IMR-90 (cell line): ENCODE measurements around the gene IBA57. TPM values are rescaled to one million over a fixed set of nuclear protein-coding genes. Genes with fewer than 3 reads are reported as not detected.

Experiments used
- ATAC-seq: fragments of 200-7000 bp; cut with Tn5 transposase; 2 replicates; pipeline ENCODE4 v1.9.1; 2020; ENCODE audit warnings: low read depth, mild to moderate bottlenecking, moderate library complexity
- BruUV-seq: library from RNA; stranded (reverse); fragments of 400-500 nt; replicated peaks from 2 replicates; lab custom pipeline; 2021; lab: Mats Ljungman, UMichigan
- CTCF ChIA-PET: fragments of 300-600 bp; formaldehyde crosslinking; extraction: SDS; loops from one replicate; lab custom pipeline; 2021; ENCODE audit warnings: antibody characterized with exemption; lab: Yijun Ruan, JAX
- POLR2A ChIA-PET: fragments of 300-600 bp; sonication (Branson Sonifier 250); formaldehyde crosslinking; loops from one replicate; lab custom pipeline; 2022; ENCODE audit warnings: antibody characterized with exemption; ENCODE audit not compliant: unreplicated experiment; lab: Charles Lee
- DNase-seq: peaks from one replicate; pipeline ENCODE4 v3.0.0; 2013
- H2AFZ ChIP-seq: replicated peaks from 2 replicates; pipeline ENCODE3; 2013; ENCODE audit warnings: low read length, mild to moderate bottlenecking; ENCODE audit not compliant: poor library complexity
- H2AK5ac ChIP-seq: 2 replicates; pipeline ENCODE4 v1.6.1; 2013; ENCODE audit warnings: low read depth, low read length, inconsistent platforms
- H2AK9ac ChIP-seq: replicated peaks from 2 replicates; pipeline ENCODE3; 2013; ENCODE audit warnings: mild to moderate bottlenecking, low read depth, low read length, moderate library complexity; ENCODE audit not compliant: poor library complexity
- H2BK120ac ChIP-seq: 2 replicates; pipeline ENCODE4 v1.6.1; 2013; ENCODE audit warnings: low read depth, low read length, inconsistent platforms
- H2BK15ac ChIP-seq: 3 replicates; pipeline ENCODE4 v1.6.1; 2013; ENCODE audit warnings: low read depth, low read length, inconsistent platforms
- H2BK20ac ChIP-seq: 2 replicates; pipeline ENCODE4 v1.6.1; 2013; ENCODE audit warnings: low read depth, mild to moderate bottlenecking, inconsistent platforms, low read length, moderate library complexity
- H2BK5ac ChIP-seq: 2 replicates; pipeline ENCODE4 v1.6.1; 2013; ENCODE audit warnings: mild to moderate bottlenecking, low read depth, low read length, inconsistent platforms; ENCODE audit not compliant: poor library complexity, severe bottlenecking
- H3K14ac ChIP-seq: replicated peaks from 2 replicates; pipeline ENCODE4 v1.6.1; 2013; ENCODE audit warnings: low read depth, low read length, inconsistent platforms
- H3K18ac ChIP-seq: 2 replicates; pipeline ENCODE4 v1.6.1; 2013; ENCODE audit warnings: low read depth, low read length, control low read depth
- H3K23ac ChIP-seq: 2 replicates; pipeline ENCODE4 v1.6.1; 2013; ENCODE audit warnings: low read depth, low read length, inconsistent platforms
- H3K27ac ChIP-seq: 2 replicates; pipeline ENCODE4 v1.5.1; 2013; ENCODE audit warnings: mild to moderate bottlenecking, control low read depth, low read length; ENCODE audit not compliant: insufficient read depth
- H3K27me3 ChIP-seq: 2 replicates; pipeline ENCODE4 v1.6.1; 2013; ENCODE audit warnings: low read length; ENCODE audit not compliant: control insufficient read depth, insufficient read depth
- H3K36me3 ChIP-seq: 2 replicates; pipeline ENCODE4 v1.6.1; 2013; ENCODE audit warnings: low read length, mixed read lengths; ENCODE audit not compliant: control insufficient read depth, insufficient read depth
- H3K4ac ChIP-seq: 2 replicates; pipeline ENCODE4 v1.6.1; 2013; ENCODE audit warnings: low read depth, low read length, inconsistent platforms
- H3K4me1 ChIP-seq: 2 replicates; pipeline ENCODE4 v1.6.1; 2013; ENCODE audit warnings: low read length, mixed read lengths; ENCODE audit not compliant: control insufficient read depth, insufficient read depth
- H3K4me2 ChIP-seq: 2 replicates; pipeline ENCODE4 v1.6.1; 2013; ENCODE audit warnings: low read depth, mild to moderate bottlenecking, control low read depth, low read length, moderate library complexity
- H3K4me3 ChIP-seq: 2 replicates; pipeline ENCODE4 v1.5.1; 2013; ENCODE audit warnings: low read depth, mild to moderate bottlenecking, control low read depth, low read length, moderate library complexity; ENCODE audit not compliant: insufficient read depth
- H3K56ac ChIP-seq: 2 replicates; pipeline ENCODE4 v1.6.1; 2013; ENCODE audit warnings: low read length, inconsistent platforms; ENCODE audit not compliant: insufficient read depth; ENCODE audit errors: extremely low read depth
- H3K79me1 ChIP-seq, 2 experiments: 2 replicates each; pipeline ENCODE4 v1.6.1; 2013; ENCODE audit warnings: low read length in 2 of 2, inconsistent platforms in 1 of 2, low read depth in 1 of 2
- H3K9ac ChIP-seq: 2 replicates; pipeline ENCODE4 v1.6.1; 2013; ENCODE audit warnings: low read depth, low read length, control low read depth
- H3K9me1 ChIP-seq: 2 replicates; pipeline ENCODE4 v1.6.1; 2013; ENCODE audit warnings: low read length, inconsistent platforms; ENCODE audit not compliant: insufficient read depth
- H3K9me3 ChIP-seq: 2 replicates; pipeline ENCODE4 v1.6.1; 2013; ENCODE audit warnings: low read length; ENCODE audit not compliant: control insufficient read depth, insufficient read depth
- H4K20me1 ChIP-seq: 2 replicates; pipeline ENCODE4 v1.6.1; 2013; ENCODE audit warnings: low read length, inconsistent platforms; ENCODE audit not compliant: insufficient read depth
- H4K5ac ChIP-seq: 2 replicates; pipeline ENCODE4 v1.6.1; 2013; ENCODE audit warnings: mild to moderate bottlenecking, low read depth, low read length, control low read depth
- H4K8ac ChIP-seq, 2 experiments: 2 replicates each; pipeline ENCODE4 v1.6.1; 2013; ENCODE audit warnings: low read depth in 2 of 2, low read length in 2 of 2, control low read depth in 1 of 2, inconsistent platforms in 1 of 2
- H4K91ac ChIP-seq: 2 replicates; pipeline ENCODE4 v1.6.1; 2013; ENCODE audit warnings: low read depth, low read length, inconsistent platforms; ENCODE audit not compliant: insufficient read depth
- BHLHE40 ChIP-seq: fragments of 150-350 bp; IDR thresholded peaks from 2 replicates; pipeline ENCODE4 v1.6.1; 2016; ENCODE audit warnings: mild to moderate bottlenecking, low read depth, low read length
- CEBPB ChIP-seq: IDR thresholded peaks from 2 replicates; pipeline ENCODE4 v1.6.1; 2012; ENCODE audit warnings: low read depth, low read length, improper control_type of control experiment
- CHD1 ChIP-seq: IDR thresholded peaks from 2 replicates; pipeline ENCODE4 v1.6.1; 2012; ENCODE audit warnings: low read depth, low read length, improper control_type of control experiment
- CTCF ChIP-seq: conservative IDR thresholded peaks from 2 replicates; pipeline ENCODE4 v1.5.1; 2012; ENCODE audit warnings: mild to moderate bottlenecking, low read depth, low read length, improper control_type of control experiment
- ELK1 ChIP-seq: fragments of 150-350 bp; IDR thresholded peaks from 2 replicates; pipeline ENCODE4 v1.6.1; 2016; ENCODE audit warnings: low read depth, mild to moderate bottlenecking, low read length, moderate library complexity, borderline replicate concordance
- FOS ChIP-seq: fragments of 150-350 bp; IDR thresholded peaks from 2 replicates; pipeline ENCODE4 v1.6.1; 2016; ENCODE audit warnings: low read depth, low read length
- MAFK ChIP-seq: IDR thresholded peaks from 2 replicates; pipeline ENCODE4 v1.6.1; 2012; ENCODE audit warnings: low read depth, low read length, improper control_type of control experiment
- MAZ ChIP-seq: IDR thresholded peaks from 2 replicates; pipeline ENCODE4 v1.6.1; 2012; ENCODE audit warnings: low read depth, mild to moderate bottlenecking, low read length, improper control_type of control experiment, moderate library complexity, borderline replicate concordance
- MXI1 ChIP-seq: IDR thresholded peaks from 2 replicates; pipeline ENCODE4 v1.6.1; 2012; ENCODE audit warnings: low read depth, mild to moderate bottlenecking, low read length, moderate library complexity, borderline replicate concordance
- NFE2L2 ChIP-seq: fragments of 150-350 bp; IDR thresholded peaks from 2 replicates; pipeline ENCODE4 v1.6.1; 2016; ENCODE audit warnings: low read depth, mild to moderate bottlenecking, low read length
- POLR2A ChIP-seq: IDR thresholded peaks from 2 replicates; pipeline ENCODE4 v1.6.1; 2012; ENCODE audit warnings: mild to moderate bottlenecking, low read depth, low read length
- RAD21 ChIP-seq: IDR thresholded peaks from 2 replicates; pipeline ENCODE4 v1.6.1; 2012; ENCODE audit warnings: low read length, improper control_type of control experiment
- RFX5 ChIP-seq: IDR thresholded peaks from 2 replicates; pipeline ENCODE4 v1.8.0; 2012; ENCODE audit warnings: low read depth, mild to moderate bottlenecking, low read length, moderate library complexity
- SMC3 ChIP-seq: fragments of 150-350 bp; IDR thresholded peaks from 2 replicates; pipeline ENCODE4 v1.6.1; 2016; ENCODE audit warnings: low read depth, mild to moderate bottlenecking, antibody characterized with exemption, low read length, moderate library complexity
- USF2 ChIP-seq: fragments of 150-350 bp; IDR thresholded peaks from 2 replicates; pipeline ENCODE4 v1.6.1; 2017; ENCODE audit warnings: mild to moderate bottlenecking, antibody characterized with exemption, low read length, low read depth
- WGBS, 2 experiments: methylation state at CpG; one replicate each; pipeline versions ENCODE4 v1.1.5 to v1.1.7; 2013; ENCODE audit warnings: missing lambda C conversion rate in 2 of 2; ENCODE audit not compliant: insufficient read length in 1 of 2; ENCODE audit errors: extremely low coverage in 2 of 2; 5-methylcytosine and 5-hydroxymethylcytosine counted together
- dilution Hi-C: fragments of 300-500 bp; cut with HindIII; formaldehyde crosslinking; loops from one replicate; pipeline ENCODE4 v1.14.3; 2018; ENCODE audit warnings: low sequenced_read_pairs; ENCODE audit not compliant: unreplicated experiment
- in situ Hi-C: fragments of 300-500 bp; cut with MboI; formaldehyde crosslinking; loops from 3 replicates; pipeline ENCODE4 v1.14.3; 2019; ENCODE audit warnings: low sequenced_read_pairs, inconsistent platforms, mixed read lengths
- intact Hi-C: fragments of 100-400 bp; cut with micrococcal nuclease; formaldehyde crosslinking; loops from 2 replicates; pipeline ENCODE4 v1.10.0; 2022
- polyA plus RNA-seq, 3 experiments: library from polyadenylated mRNA; depleted of rRNA; stranded (reverse); fragments of >200 nt; gene quantifications; 2 replicates each; pipeline ENCODE4 v1.2.3, GENCODE V29; 2012; ENCODE audit warnings: low replicate concordance in 1 of 3
- total RNA-seq: library from RNA; depleted of rRNA; stranded (reverse); fragments of >200 nt; gene quantifications from 2 replicates; pipeline ENCODE4 v1.2.3, GENCODE V29; 2012

The IBA57 gene
- total and polyA plus RNA-seq, 2 of the 4 experiments (the other 2 are of a cell fraction): 2.0 to 2.6 TPM

DNA sequence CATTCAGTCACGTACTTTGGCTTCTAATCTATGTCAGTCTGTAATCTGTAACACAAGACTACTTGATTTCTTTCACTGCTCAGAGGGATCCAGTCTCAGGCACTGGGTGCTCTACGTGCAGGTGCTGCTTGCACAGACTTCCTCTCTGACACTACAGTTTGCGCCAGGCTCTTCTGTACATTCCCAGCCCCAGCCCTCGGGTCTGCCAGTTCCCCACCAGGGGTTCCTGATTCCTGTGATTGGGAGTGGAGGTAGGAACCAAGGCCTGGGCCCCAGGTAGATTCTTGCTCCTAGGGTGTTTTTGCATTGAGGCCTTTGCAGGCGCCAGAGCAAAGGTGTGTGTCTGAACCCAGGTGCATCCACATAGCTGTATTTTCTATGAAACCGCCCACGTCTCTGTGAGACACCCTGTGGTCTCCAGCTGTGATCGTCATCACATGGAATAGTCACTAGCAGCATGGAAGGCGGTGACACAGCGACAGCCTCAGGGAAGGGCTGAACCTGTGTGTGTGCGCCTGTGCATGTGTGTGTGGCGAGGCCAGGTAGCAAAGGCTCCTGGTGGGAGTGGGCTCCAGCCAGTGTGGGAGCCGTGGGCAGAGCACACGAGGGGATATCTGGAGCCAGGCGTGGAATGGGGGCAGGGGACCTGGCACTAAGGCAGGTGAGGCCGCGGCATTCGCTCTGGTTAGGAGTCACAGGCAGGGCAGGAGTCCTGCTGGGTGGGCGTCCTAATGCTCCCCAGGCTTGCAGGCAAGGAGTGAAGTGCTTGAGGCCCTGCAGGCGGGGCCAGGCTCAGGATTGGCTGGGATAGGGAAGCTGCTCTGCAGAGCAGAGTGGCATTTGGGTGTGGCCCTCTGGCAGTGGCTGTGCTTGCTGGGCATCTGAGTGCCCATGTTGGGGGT, 10.7 kb upstream of the IBA57 start:
- Histone ChIP-seq H3K9ac (no peak overlapping the region), H2AFZ (no peak overlapping the region), H3K4me3 (no peak overlapping the region), H3K4me1 (peaks cover 14% of the 10 kb centered on the region), H3K14ac (no peak overlapping the region), H2BK20ac (no peak overlapping the region), H3K56ac (no peak overlapping the region), H2BK15ac (no peak overlapping the region), H4K20me1 (peaks cover 7% of the 10 kb centered on the region; the same call in 1 of the 2 replicates), H3K9me3 (no peaks in the 10 kb centered on the region), H2AK5ac (no peak overlapping the region), H3K27ac (no peak overlapping the region), H2BK120ac (no peak overlapping the region), H4K8ac (no peak overlapping the region), H4K91ac (no peak overlapping the region), H3K18ac (no peak overlapping the region), H4K5ac (no peak overlapping the region), H3K79me1 (peaks cover 10 to 28% of the 10 kb centered on the region in 2 experiments), H3K23ac (no peak overlapping the region), H2BK5ac (no peak overlapping the region), H3K4ac (no peak overlapping the region), H3K9me1 (peaks cover 16% of the 10 kb centered on the region), H3K27me3 (no peaks in the 10 kb centered on the region), H2AK9ac (no peak overlapping the region), H3K4me2 (no peak overlapping the region), H3K36me3 (no peaks in the 10 kb centered on the region)
- no peak for ATAC-seq
- no TSS peak for BruUV-seq
- POLR2A ChIA-PET: no interaction called here
- in situ Hi-C loops (no loop called here), intact Hi-C loops (no loop called here), dilution Hi-C loops (no loop called here)
- CTCF ChIA-PET: no interaction called here
- no peak for DNase-seq
- 83% methylated on average over 13 of the region's 20 CpGs; no CpG with 5 or more reads in 1 of the 2 experiments for WGBS, 2 experiments
- TF ChIP-seq CTCF: no peak
- TF ChIP-seq NFE2L2: no peak
- TF ChIP-seq CEBPB: no peak
- no peak for TF ChIP-seq RAD21
- TF ChIP-seq MAFK: no peak
- TF ChIP-seq MAZ: no peak
- no peak for TF ChIP-seq BHLHE40
- TF ChIP-seq FOS: no peak
- no peak for TF ChIP-seq CHD1
- TF ChIP-seq USF2: no peak
- TF ChIP-seq MXI1: no peak
- no peak for TF ChIP-seq RFX5
- TF ChIP-seq SMC3: no peak
- TF ChIP-seq POLR2A: no peak
- no peak for TF ChIP-seq ELK1
